Measurements from ENCODE around the gene ARHGDIA. TPM values are rescaled to one million over a fixed set of nuclear protein-coding genes. Genes with fewer than 3 reads are reported as not detected.
A peak's percentile ranks its signal among the peaks of the same experiment; 100 is the strongest.

ARHGDIA gene
- polyA plus RNA-seq, 4 donors: 166 to 199 (median 195) TPM

DNA sequence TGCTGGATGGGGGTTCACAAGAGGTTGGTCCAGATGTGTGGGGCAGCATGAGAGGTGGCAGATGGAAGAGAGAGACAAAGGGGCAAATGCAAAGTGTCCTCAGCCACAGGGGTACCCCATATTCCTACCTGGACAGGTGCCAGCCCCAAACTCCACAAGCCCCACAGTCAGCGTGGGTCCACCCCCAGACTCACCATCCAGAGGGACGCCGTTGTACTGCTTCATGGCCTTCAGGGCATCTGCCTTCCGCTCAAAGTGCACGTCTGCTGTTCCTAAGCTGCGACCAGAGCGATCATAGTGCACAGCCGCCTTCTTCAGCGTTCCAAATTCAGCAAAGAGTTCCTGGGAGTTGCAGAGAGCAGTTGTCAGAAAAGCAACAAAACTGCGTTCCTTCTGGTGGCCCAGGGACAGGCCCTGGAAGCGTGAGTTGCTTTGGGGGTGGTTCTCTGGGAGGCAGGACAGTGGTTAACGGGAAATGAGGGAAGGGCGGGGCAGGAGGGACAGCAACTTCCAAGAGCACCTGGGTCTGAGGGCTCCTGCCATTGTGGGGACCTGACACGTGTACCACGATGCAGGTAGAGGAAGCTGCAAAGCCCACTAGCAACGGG, 18.0 kb upstream of the ARHGDIA start:
- DNase-seq (ENCODE audit: low read depth in 4 of 4, low spot score in 3 of 4): no peak

- no peak for DNase-seq (ENCODE audit: low read depth in 4 of 4, low spot score in 3 of 4)
These were observed 17.2 kb upstream of the ARHGDIA start for GRCh38 chr17:81888105-81888987.

- DNase-seq (ENCODE audit: low read depth in 4 of 4, low spot score in 3 of 4): no peak
These were observed 14.9 kb upstream of the ARHGDIA start for GRCh38 chr17:81885869-81886548.

GRCh38 chr17:81885454-81885853, 14.3 kb upstream of the ARHGDIA start:
- no peak for DNase-seq (ENCODE audit: low read depth in 4 of 4, low spot score in 3 of 4)

- DNase-seq (ENCODE audit: low read depth in 4 of 4, low spot score in 3 of 4): no peak
These were observed 13.8 kb upstream of the ARHGDIA start for GRCh38 chr17:81884968-81885367.

DNA sequence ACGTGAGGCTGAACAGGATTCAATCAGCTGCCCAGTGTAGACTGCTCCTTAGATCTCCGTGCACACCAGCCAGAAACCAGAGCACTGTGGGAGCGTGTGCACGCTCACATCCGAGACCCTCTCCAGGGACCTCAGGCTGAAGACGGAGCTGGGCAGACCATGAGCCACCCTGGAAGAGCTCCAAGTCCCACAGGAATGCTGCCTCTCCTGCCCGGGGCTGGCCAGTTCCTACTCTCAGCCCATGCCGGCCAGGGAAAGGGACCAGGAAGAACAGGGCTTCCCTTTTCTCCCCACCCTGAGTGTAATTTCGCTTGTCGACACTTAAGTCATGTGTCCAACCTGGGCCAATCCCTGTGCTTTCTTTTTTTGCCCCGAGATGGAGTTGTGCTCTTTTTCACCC, 13.4 kb upstream of the ARHGDIA start:
- no peak for DNase-seq (ENCODE audit: low read depth in 4 of 4, low spot score in 3 of 4)

DNA sequence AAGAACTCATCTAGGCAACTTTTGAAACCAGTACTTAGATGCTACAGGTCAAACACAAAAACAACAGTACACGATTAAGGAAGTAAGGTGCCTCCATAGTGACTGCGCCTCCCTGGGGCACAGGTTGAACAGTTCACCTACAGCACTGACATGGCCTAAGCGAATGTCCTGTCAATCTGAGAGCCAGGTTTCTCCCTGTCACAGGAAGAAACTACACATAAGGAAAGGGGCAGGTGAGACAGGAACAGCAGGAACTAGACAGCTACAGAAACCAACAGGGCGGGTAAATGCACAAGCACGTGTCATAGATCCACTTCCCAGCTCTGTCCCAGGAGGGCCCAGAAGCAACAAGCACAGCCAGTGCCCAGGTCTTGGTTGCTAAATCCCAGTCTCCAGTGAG, 8.0 kb upstream of the ARHGDIA start:
- DNase-seq (ENCODE audit: low read depth in 4 of 4, low spot score in 3 of 4): no peak

GRCh38 chr17:81878294-81878693, 7.2 kb upstream of the ARHGDIA start:
- DNase-seq (ENCODE audit: low read depth in 4 of 4, low spot score in 3 of 4): no peak

DNA sequence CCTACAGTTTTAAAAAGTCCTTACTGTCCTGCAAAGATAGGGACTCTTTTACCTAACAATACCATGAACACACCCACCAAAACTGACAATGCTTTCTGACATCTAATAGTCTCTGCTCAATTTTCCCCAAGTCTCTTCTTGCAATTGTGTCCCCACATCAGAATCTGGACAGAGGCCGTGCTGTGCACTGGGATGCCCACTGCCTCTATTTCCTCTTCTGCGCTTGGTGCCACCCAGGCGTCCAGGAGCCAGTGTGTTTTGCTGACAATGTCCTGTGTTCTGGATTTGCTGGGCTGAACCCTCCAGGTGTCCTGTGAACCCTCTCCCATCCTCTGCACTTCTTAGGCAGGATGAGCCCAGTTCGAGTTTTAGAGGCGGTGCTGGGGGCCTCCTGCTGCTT, 6.4 kb upstream of the ARHGDIA start:
- no peak for DNase-seq (ENCODE audit: low read depth in 4 of 4, low spot score in 3 of 4)

DNA sequence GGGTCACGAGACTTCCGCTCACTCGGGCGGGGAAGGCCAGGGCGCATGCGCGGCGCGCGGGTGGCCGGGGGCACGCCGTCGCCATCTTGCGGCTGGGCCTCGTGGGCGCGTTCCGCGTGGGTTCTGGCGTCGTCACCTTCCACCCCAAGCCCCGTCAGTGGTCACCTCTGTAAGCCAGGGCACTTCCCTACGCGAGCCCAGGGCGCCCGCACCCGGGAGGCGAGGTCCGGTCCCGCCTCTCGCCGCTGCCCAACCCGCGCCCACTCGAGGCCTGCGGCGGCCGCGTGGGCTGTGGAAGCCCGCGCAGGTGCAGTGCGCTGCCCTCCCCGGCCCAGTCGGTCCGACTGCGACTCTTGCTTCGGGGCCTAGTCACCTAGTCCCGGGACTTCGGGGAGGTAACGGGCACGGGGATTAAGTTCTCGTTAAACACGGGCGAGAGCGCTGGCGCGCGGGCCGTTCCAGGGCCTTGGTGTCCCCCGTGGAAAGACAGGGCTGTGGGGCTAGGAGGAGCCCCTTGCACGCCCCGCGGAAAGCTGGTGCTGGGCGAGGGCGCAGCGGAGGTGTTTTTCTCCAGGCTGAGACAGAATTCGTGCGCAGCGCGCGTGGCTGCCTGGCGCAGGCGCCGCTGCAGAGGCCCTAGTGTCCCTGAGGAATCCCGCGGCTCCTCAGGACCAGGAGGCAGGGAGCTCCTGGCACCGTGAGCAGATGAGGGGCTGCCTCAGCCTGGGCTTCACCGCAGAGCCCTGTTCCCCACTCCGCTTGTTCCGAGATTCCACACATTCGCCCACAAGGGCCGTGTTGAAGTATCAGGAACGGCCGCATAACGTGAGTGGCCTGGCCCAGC, 472 bp upstream of the ARHGDIA start:
- DNase-seq (ENCODE audit: low read depth in 4 of 4, low spot score in 3 of 4): peak in 3 of 4 donors; percentile 77 to 81 (median 78)

DNA sequence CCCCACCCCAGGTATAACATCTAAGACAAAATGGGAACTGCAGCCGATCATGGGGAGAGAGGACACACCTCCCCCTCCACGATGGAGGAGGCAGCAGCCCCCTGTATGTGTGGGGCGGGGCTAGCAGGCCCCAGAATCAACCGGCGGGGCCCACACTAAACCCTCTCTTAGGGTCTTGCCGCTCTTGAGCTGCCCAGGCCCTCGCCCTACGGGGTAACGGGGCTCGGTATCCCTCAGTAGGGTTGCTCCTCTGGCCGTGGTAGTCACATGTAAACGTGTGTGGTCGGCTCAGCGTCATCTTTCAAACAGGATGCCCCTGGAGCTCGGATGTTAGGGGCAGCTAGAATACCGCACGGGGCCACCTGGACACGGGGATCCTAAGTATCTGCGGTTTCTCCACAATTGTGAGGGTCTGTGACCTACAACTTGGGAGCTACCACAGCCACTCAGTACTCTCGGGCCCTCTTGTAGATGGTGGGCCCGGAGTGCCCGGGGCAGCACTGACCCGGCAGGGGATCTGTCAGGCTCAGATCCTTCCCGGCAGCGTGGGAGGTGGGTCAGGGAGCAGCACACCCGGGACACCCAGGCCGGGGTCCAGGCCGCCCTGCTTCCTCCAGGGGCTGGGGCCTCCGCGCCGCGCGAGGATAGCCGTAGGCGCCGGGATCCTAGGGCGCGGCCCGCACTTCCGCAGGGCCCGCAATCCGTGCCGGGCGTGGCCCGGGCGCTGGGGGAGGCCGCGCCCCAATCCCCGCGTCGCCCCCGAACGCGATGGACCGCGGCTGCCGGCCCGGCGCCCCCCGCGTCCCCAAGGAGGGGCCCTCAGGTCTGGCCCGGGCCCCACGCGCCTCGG, 781 bp downstream of the ARHGDIA start:
- DNase-seq (ENCODE audit: low read depth in 4 of 4, low spot score in 3 of 4): no peak

- no peak for DNase-seq (ENCODE audit: low read depth in 4 of 4, low spot score in 3 of 4)
These were observed 1.7 kb downstream of the ARHGDIA start for GRCh38 chr17:81869221-81870130.

- no peak for DNase-seq (ENCODE audit: low read depth in 4 of 4, low spot score in 3 of 4)
These were observed 2.4 kb downstream of the ARHGDIA start for GRCh38 chr17:81868674-81869220.

DNA sequence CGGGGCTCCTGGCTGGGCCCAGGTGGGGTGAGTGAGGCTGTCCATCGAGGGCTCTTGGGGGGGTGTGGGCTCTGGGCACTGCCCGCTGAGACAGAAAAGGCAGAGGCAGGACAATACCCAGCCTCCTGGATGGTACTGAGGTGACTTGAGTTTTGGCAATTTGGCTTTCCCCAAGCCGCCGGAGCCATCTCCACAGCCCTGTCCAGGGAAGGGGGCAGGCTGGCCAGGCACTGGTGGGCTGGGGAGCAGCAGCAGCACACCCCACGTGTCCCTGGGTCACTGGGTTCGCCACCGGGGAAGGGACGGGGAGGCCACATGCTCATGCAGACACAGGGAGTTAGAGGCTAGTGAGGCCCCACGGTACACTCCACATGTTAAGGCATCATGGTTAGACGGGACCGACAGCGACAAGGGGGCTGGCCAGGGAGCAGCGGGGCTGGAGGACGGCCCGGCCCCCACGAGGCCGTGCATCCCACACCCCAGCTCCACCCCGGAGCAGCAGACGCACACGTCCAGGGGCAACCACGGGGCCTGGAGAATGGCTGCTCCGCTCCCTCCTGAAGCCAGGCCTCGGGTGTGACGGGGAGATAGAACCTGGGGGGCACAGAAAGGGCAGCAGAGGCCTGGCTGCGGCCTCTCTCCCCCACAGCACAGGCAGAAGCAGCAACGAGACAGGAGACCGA, 3.0 kb downstream of the ARHGDIA start:
- no peak for DNase-seq (ENCODE audit: low read depth in 4 of 4, low spot score in 3 of 4)

DNA sequence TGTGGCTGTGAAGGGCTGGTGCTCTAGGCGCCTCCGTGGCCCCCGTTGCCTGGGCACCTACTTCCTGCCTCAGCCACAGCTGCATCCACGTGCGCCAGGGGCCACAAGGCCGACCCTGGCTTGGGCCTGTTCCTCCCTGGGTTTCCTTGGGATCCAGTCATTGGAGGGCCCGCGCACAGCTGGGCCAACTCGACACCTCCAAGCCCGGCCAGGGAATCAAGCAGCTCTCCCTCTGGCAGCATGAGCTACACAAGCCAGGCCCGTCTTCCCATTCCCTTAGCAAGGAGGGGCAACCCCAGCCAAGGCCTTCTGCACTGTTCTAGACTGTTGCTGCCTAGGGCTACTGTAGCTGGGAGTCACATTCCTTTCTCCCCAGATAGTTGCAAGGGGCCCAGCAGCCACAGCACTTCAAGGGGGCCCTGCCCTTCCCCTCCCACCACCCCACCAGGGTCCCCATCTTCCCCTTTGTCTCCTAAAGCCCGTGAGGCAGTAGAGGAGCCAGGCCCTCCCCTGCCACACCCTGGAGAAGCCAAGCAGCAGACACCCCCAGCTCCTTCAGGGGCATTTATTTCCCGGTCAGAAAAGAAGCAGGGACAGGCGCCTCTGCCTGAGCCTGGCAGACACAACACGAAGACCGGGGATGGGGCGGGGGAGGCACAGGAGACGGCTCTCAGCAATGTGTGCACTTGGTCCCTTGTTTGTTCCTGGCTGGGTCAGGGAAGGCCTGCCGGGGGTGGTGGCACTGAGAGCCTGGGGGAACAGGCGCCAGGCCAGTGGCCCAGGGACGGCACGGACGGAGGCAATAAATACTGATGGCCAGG, 3.8 kb downstream of the ARHGDIA start:
- DNase-seq (ENCODE audit: low read depth in 4 of 4, low spot score in 3 of 4): no peak

GRCh38 chr17:81866440-81867169, 4.5 kb downstream of the ARHGDIA start:
- DNase-seq (ENCODE audit: low read depth in 4 of 4, low spot score in 3 of 4): no peak
